ENCODE measurements around the gene ISYNA1. TPM values are rescaled to one million over a fixed set of nuclear protein-coding genes. Genes with fewer than 3 reads are reported as not detected.
A peak's percentile ranks its signal among the peaks of the same experiment; 100 is the strongest.

The ISYNA1 gene
- total and polyA plus RNA-seq, 2 of the 13 experiments (the other 11 are each of a cell fraction or from before 2014, with no cell fraction given) = 29.6 to 48.5 TPM

GRCh38 chr19:18469069-18469846, 31.3 kb upstream of the ISYNA1 start (continued):
- TF ChIP-seq REST (IDR thresholded peaks at IDR 0.05; ENCODE audit: borderline replicate concordance in 1 of 2, low read depth in 1 of 2, low read length in 2 of 2) = no peak
- no peak; the same call in 1 of the 2 replicates for TF ChIP-seq HES4 (CRISPR knock-in tag; IDR thresholded peaks at IDR 0.05; ENCODE audit: borderline replicate concordance)
- no peak for TF ChIP-seq MAF1 (CRISPR knock-in tag; IDR thresholded peaks at IDR 0.05; ENCODE audit: borderline replicate concordance)
- TF ChIP-seq ZNF737 (CRISPR knock-in tag; IDR thresholded peaks at IDR 0.05; ENCODE audit: borderline replicate concordance) = no peak
- no peak for TF ChIP-seq E2F5 (CRISPR knock-in tag; conservative IDR thresholded peaks at IDR 0.05)
- no peak for TF ChIP-seq FIP1L1 (IDR thresholded peaks at IDR 0.05; ENCODE audit: borderline replicate concordance, insufficient read depth, low read depth, low read length)
- no peak for TF ChIP-seq ZNF484 (CRISPR knock-in tag; IDR thresholded peaks at IDR 0.05; ENCODE audit: borderline replicate concordance, low read depth)
- no peak for TF ChIP-seq KMT2B (CRISPR knock-in tag; IDR thresholded peaks at IDR 0.05)
- TF ChIP-seq ZNF670 (CRISPR knock-in tag; IDR thresholded peaks at IDR 0.05; ENCODE audit: borderline replicate concordance) = 0 out of 2 replicates have a peak, but pooled peaks have one; percentile 42
- TF ChIP-seq MTF2 (CRISPR knock-in tag; IDR thresholded peaks at IDR 0.05; ENCODE audit: borderline replicate concordance) = no peak
- TF ChIP-seq RAD21 (CRISPR knock-in tag; IDR thresholded peaks at IDR 0.05) = peak; percentile 56
- no peak for TF ChIP-seq SIX1 (CRISPR knock-in tag; IDR thresholded peaks at IDR 0.05; ENCODE audit: borderline replicate concordance)
- TF ChIP-seq GATA4 (IDR thresholded peaks at IDR 0.05; ENCODE audit: borderline replicate concordance, low read depth) = no peak
- no peak for TF ChIP-seq ATF7 (IDR thresholded peaks at IDR 0.05)
- TF ChIP-seq ATF7 (CRISPR knock-in tag; IDR thresholded peaks at IDR 0.05) = no peak
- no peak for TF ChIP-seq FOXA3 (CRISPR knock-in tag; IDR thresholded peaks at IDR 0.05)
- TF ChIP-seq PATZ1 (CRISPR knock-in tag; IDR thresholded peaks at IDR 0.05) = peak; percentile 42
- no peak for TF ChIP-seq ZBTB33 (CRISPR knock-in tag; IDR thresholded peaks at IDR 0.05)
